Panc1 (cell line): ENCODE data around the gene HOXB2. TPM values are rescaled to one million over a fixed set of nuclear protein-coding genes. Genes with fewer than 3 reads are reported as not detected.

Experiments
- ATAC-seq: fragments of 200-7000 bp; cut with Tn5 transposase; 2 replicates; pipeline ENCODE4 v1.9.1; 2020; ENCODE audit warnings: mild to moderate bottlenecking, moderate library complexity
- BruUV-seq: library from RNA; stranded (reverse); fragments of 400-500 nt; replicated peaks from 2 replicates; lab custom pipeline; 2021; lab: Mats Ljungman, UMichigan
- CTCF ChIA-PET: fragments of 300-600 bp; sonication (Branson Sonifier 250); formaldehyde crosslinking; loops from one replicate; lab custom pipeline; 2022; ENCODE audit warnings: antibody characterized with exemption; lab: Charles Lee
- POLR2A ChIA-PET: fragments of 300-600 bp; sonication (Branson Sonifier 250); formaldehyde crosslinking; loops from one replicate; lab custom pipeline; 2022; ENCODE audit warnings: antibody characterized with exemption; lab: Charles Lee
- DNase-seq: peaks from one replicate; pipeline ENCODE4 v3.0.0-alpha.2; 2010; ENCODE audit warnings: low read depth, low spot score
- H3K27ac ChIP-seq: 2 replicates; pipeline ENCODE4 v1.5.1; 2011; ENCODE audit warnings: mild to moderate bottlenecking, low read length, inconsistent platforms
- H3K27me3 ChIP-seq: fragments of 200-500 bp; sonication (Bioruptor generic); 2 replicates; pipeline ENCODE4 v1.6.0; 2014; ENCODE audit warnings: low read length, inconsistent platforms; ENCODE audit not compliant: control insufficient read depth, insufficient read depth
- H3K36me3 ChIP-seq: fragments of 200-500 bp; sonication (Bioruptor generic); 2 replicates; pipeline ENCODE4 v1.5.1; 2014; ENCODE audit warnings: inconsistent platforms, mild to moderate bottlenecking, low read length, moderate library complexity; ENCODE audit not compliant: control insufficient read depth, insufficient read depth
- H3K4me1 ChIP-seq: 2 replicates; pipeline ENCODE4 v1.5.1; 2011; ENCODE audit warnings: inconsistent platforms, mild to moderate bottlenecking, low read length, moderate library complexity; ENCODE audit not compliant: control insufficient read depth, insufficient read depth
- H3K4me3 ChIP-seq, 2 experiments: 2 replicates each; pipeline ENCODE4 v1.5.1; 2011 to 2012; ENCODE audit warnings: low read depth in 2 of 2, low read length in 2 of 2, mild to moderate bottlenecking in 2 of 2, inconsistent platforms in 1 of 2, moderate library complexity in 1 of 2
- H3K9me3 ChIP-seq: fragments of 200-500 bp; sonication (Bioruptor generic); 2 replicates; pipeline ENCODE4 v1.5.1; 2014; ENCODE audit warnings: low read depth, mild to moderate bottlenecking, inconsistent platforms, low read length, moderate library complexity; ENCODE audit not compliant: control insufficient read depth, insufficient read depth
- CTCF ChIP-seq: fragments of 450-650 bp; IDR thresholded peaks from 2 replicates; pipeline ENCODE4 v1.5.1; 2017; ENCODE audit warnings: mild to moderate bottlenecking
- POLR2AphosphoS5 ChIP-seq: IDR thresholded peaks from 2 replicates; pipeline ENCODE4 v1.6.1; 2012; ENCODE audit warnings: mild to moderate bottlenecking, low read depth, low read length, moderate library complexity
- REST ChIP-seq, 2 experiments: IDR thresholded peaks; 2 replicates each; pipeline ENCODE4 v1.6.1; 2011 to 2012; ENCODE audit warnings: low read depth in 2 of 2, control low read depth in 1 of 2, low read length in 1 of 2, mild to moderate bottlenecking in 1 of 2, moderate library complexity in 1 of 2; ENCODE audit not compliant: insufficient read depth in 1 of 2
- SIN3A ChIP-seq: IDR thresholded peaks from 2 replicates; pipeline ENCODE4 v1.6.1; 2012; ENCODE audit warnings: low read depth, mild to moderate bottlenecking, low read length, moderate library complexity, borderline replicate concordance; ENCODE audit not compliant: insufficient read depth
- TCF7L2 ChIP-seq: IDR thresholded peaks from 2 replicates; pipeline ENCODE4 v1.6.1; 2011; ENCODE audit warnings: mild to moderate bottlenecking, low read depth, low read length, inconsistent platforms
- in situ Hi-C: cut with HindIII; loops from 2 replicates; pipeline ENCODE4 v1.10.0; 2016; ENCODE audit warnings: low sequenced_read_pairs, low pct_unique_long_range_greater_than_20kb
- intact Hi-C: fragments of 100-400 bp; cut with micrococcal nuclease; formaldehyde crosslinking; loops from one replicate; pipeline ENCODE4 v1.10.0; 2022; ENCODE audit not compliant: unreplicated experiment
- total RNA-seq: library from RNA; stranded (reverse); gene quantifications from one replicate; pipeline ENCODE4 v1.2.1, GENCODE V29; 2021; ENCODE audit not compliant: unreplicated experiment

The HOXB2 gene
- total RNA-seq, 1 experiment from 2014 or later, result 70.1 TPM

- no TSS peak for BruUV-seq
- ChIA-PET POLR2A (no interaction called here), CTCF (no interaction called here)
- no peaks in the 10 kb centered on the region for H3K36me3 ChIP-seq
- ATAC-seq (no peak), DNase-seq (no peak)
- no peaks in the 10 kb centered on the region for H3K9me3 ChIP-seq
- H3K27ac ChIP-seq, result no peak overlapping the region
- no peak overlapping the region for H3K4me3 ChIP-seq
- in situ Hi-C loops, result no loop called here
- H3K4me1 ChIP-seq, result no peaks in the 10 kb centered on the region; the same call in 1 of the 2 replicates
- TF ChIP-seq POLR2AphosphoS5 (no peak), SIN3A (no peak), CTCF (no peak), TCF7L2 (no peak), REST (IDR thresholded peaks at IDR 0.05; ENCODE audit: insufficient read depth in 1 of 2, low read depth in 2 of 2, low read length in 1 of 2) (no peak)
- intact Hi-C loops, result no loop called here
- H3K27me3 ChIP-seq, result no peaks in the 10 kb centered on the region
Measured at GRCh38 chr17:48514477-48514876, 30.4 kb downstream of the HOXB2 start.

GRCh38 chr17:48513666-48514455, 31.0 kb downstream of the HOXB2 start:
- in situ Hi-C loops, result no loop called here
- no peaks in the 10 kb centered on the region; the same call in 1 of the 2 replicates for H3K4me1 ChIP-seq
- ATAC-seq (no peak), DNase-seq (no peak)
- POLR2A ChIA-PET, result interaction anchor here (0.9 kb wide), 1 partner anchor 112 kb away, joined by 3 read pairs; the partner anchor contains the start of gene HOXB9
- no peak overlapping the region for H3K4me3 ChIP-seq
- intact Hi-C loops, result no loop called here
- no peaks in the 10 kb centered on the region for H3K27me3 ChIP-seq
- TF ChIP-seq POLR2AphosphoS5 (no peak), CTCF (no peak), TCF7L2 (no peak), SIN3A (no peak), REST (IDR thresholded peaks at IDR 0.05; ENCODE audit: insufficient read depth in 1 of 2, low read depth in 2 of 2, low read length in 1 of 2) (no peak)
- CTCF ChIA-PET, result no interaction called here
- no peaks in the 10 kb centered on the region for H3K9me3 ChIP-seq
- no peaks in the 10 kb centered on the region for H3K36me3 ChIP-seq
- no TSS peak for BruUV-seq
- no peak overlapping the region for H3K27ac ChIP-seq
